ENCODE data around the gene HADHA.

- TF ChIP-seq, protein P1, sequence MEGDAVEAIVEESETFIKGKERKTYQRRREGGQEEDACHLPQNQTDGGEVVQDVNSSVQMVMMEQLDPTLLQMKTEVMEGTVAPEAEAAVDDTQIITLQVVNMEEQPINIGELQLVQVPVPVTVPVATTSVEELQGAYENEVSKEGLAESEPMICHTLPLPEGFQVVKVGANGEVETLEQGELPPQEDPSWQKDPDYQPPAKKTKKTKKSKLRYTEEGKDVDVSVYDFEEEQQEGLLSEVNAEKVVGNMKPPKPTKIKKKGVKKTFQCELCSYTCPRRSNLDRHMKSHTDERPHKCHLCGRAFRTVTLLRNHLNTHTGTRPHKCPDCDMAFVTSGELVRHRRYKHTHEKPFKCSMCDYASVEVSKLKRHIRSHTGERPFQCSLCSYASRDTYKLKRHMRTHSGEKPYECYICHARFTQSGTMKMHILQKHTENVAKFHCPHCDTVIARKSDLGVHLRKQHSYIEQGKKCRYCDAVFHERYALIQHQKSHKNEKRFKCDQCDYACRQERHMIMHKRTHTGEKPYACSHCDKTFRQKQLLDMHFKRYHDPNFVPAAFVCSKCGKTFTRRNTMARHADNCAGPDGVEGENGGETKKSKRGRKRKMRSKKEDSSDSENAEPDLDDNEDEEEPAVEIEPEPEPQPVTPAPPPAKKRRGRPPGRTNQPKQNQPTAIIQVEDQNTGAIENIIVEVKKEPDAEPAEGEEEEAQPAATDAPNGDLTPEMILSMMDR (IDR thresholded peaks at IDR 0.05; ENCODE audit: low read depth, low read length), result no peak
- no peak for TF ChIP-seq EZH2phosphoT487 (IDR thresholded peaks at IDR 0.05; ENCODE audit: low read depth)
Measured at GRCh38 chr2:26195040-26195984, 49.1 kb downstream of the HADHA start.
